IMR-90 (cell line): ENCODE measurements around the gene ADGRV1. TPM values are rescaled to one million over a fixed set of nuclear protein-coding genes. Genes with fewer than 3 reads are reported as not detected.
A peak's percentile ranks its signal among the peaks of the same experiment; 100 is the strongest.

Source experiments
- ATAC-seq: fragments of 200-7000 bp; cut with Tn5 transposase; 2 replicates; pipeline ENCODE4 v1.9.1; 2020; ENCODE audit warnings: low read depth, mild to moderate bottlenecking, moderate library complexity
- BruUV-seq: library from RNA; stranded (reverse); fragments of 400-500 nt; replicated peaks from 2 replicates; lab custom pipeline; 2021; lab: Mats Ljungman, UMichigan
- CTCF ChIA-PET: fragments of 300-600 bp; formaldehyde crosslinking; extraction: SDS; loops from one replicate; lab custom pipeline; 2021; ENCODE audit warnings: antibody characterized with exemption; lab: Yijun Ruan, JAX
- POLR2A ChIA-PET: fragments of 300-600 bp; sonication (Branson Sonifier 250); formaldehyde crosslinking; loops from one replicate; lab custom pipeline; 2022; ENCODE audit warnings: antibody characterized with exemption; ENCODE audit not compliant: unreplicated experiment; lab: Charles Lee
- DNase-seq: peaks from one replicate; pipeline ENCODE4 v3.0.0; 2013
- H2AFZ ChIP-seq: replicated peaks from 2 replicates; pipeline ENCODE3; 2013; ENCODE audit warnings: low read length, mild to moderate bottlenecking; ENCODE audit not compliant: poor library complexity
- H2AK5ac ChIP-seq: 2 replicates; pipeline ENCODE4 v1.6.1; 2013; ENCODE audit warnings: low read depth, low read length, inconsistent platforms
- H2AK9ac ChIP-seq: replicated peaks from 2 replicates; pipeline ENCODE3; 2013; ENCODE audit warnings: mild to moderate bottlenecking, low read depth, low read length, moderate library complexity; ENCODE audit not compliant: poor library complexity
- H2BK120ac ChIP-seq: 2 replicates; pipeline ENCODE4 v1.6.1; 2013; ENCODE audit warnings: low read depth, low read length, inconsistent platforms
- H2BK15ac ChIP-seq: 3 replicates; pipeline ENCODE4 v1.6.1; 2013; ENCODE audit warnings: low read depth, low read length, inconsistent platforms
- H2BK20ac ChIP-seq: 2 replicates; pipeline ENCODE4 v1.6.1; 2013; ENCODE audit warnings: low read depth, mild to moderate bottlenecking, inconsistent platforms, low read length, moderate library complexity
- H2BK5ac ChIP-seq: 2 replicates; pipeline ENCODE4 v1.6.1; 2013; ENCODE audit warnings: mild to moderate bottlenecking, low read depth, low read length, inconsistent platforms; ENCODE audit not compliant: poor library complexity, severe bottlenecking
- H3K14ac ChIP-seq: replicated peaks from 2 replicates; pipeline ENCODE4 v1.6.1; 2013; ENCODE audit warnings: low read depth, low read length, inconsistent platforms
- H3K18ac ChIP-seq: 2 replicates; pipeline ENCODE4 v1.6.1; 2013; ENCODE audit warnings: low read depth, low read length, control low read depth
- H3K23ac ChIP-seq: 2 replicates; pipeline ENCODE4 v1.6.1; 2013; ENCODE audit warnings: low read depth, low read length, inconsistent platforms
- H3K27ac ChIP-seq: 2 replicates; pipeline ENCODE4 v1.5.1; 2013; ENCODE audit warnings: mild to moderate bottlenecking, control low read depth, low read length; ENCODE audit not compliant: insufficient read depth
- H3K27me3 ChIP-seq: 2 replicates; pipeline ENCODE4 v1.6.1; 2013; ENCODE audit warnings: low read length; ENCODE audit not compliant: control insufficient read depth, insufficient read depth
- H3K36me3 ChIP-seq: 2 replicates; pipeline ENCODE4 v1.6.1; 2013; ENCODE audit warnings: low read length, mixed read lengths; ENCODE audit not compliant: control insufficient read depth, insufficient read depth
- H3K4ac ChIP-seq: 2 replicates; pipeline ENCODE4 v1.6.1; 2013; ENCODE audit warnings: low read depth, low read length, inconsistent platforms
- H3K4me1 ChIP-seq: 2 replicates; pipeline ENCODE4 v1.6.1; 2013; ENCODE audit warnings: low read length, mixed read lengths; ENCODE audit not compliant: control insufficient read depth, insufficient read depth
- H3K4me2 ChIP-seq: 2 replicates; pipeline ENCODE4 v1.6.1; 2013; ENCODE audit warnings: low read depth, mild to moderate bottlenecking, control low read depth, low read length, moderate library complexity
- H3K4me3 ChIP-seq: 2 replicates; pipeline ENCODE4 v1.5.1; 2013; ENCODE audit warnings: low read depth, mild to moderate bottlenecking, control low read depth, low read length, moderate library complexity; ENCODE audit not compliant: insufficient read depth
- H3K56ac ChIP-seq: 2 replicates; pipeline ENCODE4 v1.6.1; 2013; ENCODE audit warnings: low read length, inconsistent platforms; ENCODE audit not compliant: insufficient read depth; ENCODE audit errors: extremely low read depth
- H3K79me1 ChIP-seq, 2 experiments: 2 replicates each; pipeline ENCODE4 v1.6.1; 2013; ENCODE audit warnings: low read length in 2 of 2, inconsistent platforms in 1 of 2, low read depth in 1 of 2
- H3K9ac ChIP-seq: 2 replicates; pipeline ENCODE4 v1.6.1; 2013; ENCODE audit warnings: low read depth, low read length, control low read depth
- H3K9me1 ChIP-seq: 2 replicates; pipeline ENCODE4 v1.6.1; 2013; ENCODE audit warnings: low read length, inconsistent platforms; ENCODE audit not compliant: insufficient read depth
- H3K9me3 ChIP-seq: 2 replicates; pipeline ENCODE4 v1.6.1; 2013; ENCODE audit warnings: low read length; ENCODE audit not compliant: control insufficient read depth, insufficient read depth
- H4K20me1 ChIP-seq: 2 replicates; pipeline ENCODE4 v1.6.1; 2013; ENCODE audit warnings: low read length, inconsistent platforms; ENCODE audit not compliant: insufficient read depth
- H4K5ac ChIP-seq: 2 replicates; pipeline ENCODE4 v1.6.1; 2013; ENCODE audit warnings: mild to moderate bottlenecking, low read depth, low read length, control low read depth
- H4K8ac ChIP-seq, 2 experiments: 2 replicates each; pipeline ENCODE4 v1.6.1; 2013; ENCODE audit warnings: low read depth in 2 of 2, low read length in 2 of 2, control low read depth in 1 of 2, inconsistent platforms in 1 of 2
- H4K91ac ChIP-seq: 2 replicates; pipeline ENCODE4 v1.6.1; 2013; ENCODE audit warnings: low read depth, low read length, inconsistent platforms; ENCODE audit not compliant: insufficient read depth
- CEBPB ChIP-seq: IDR thresholded peaks from 2 replicates; pipeline ENCODE4 v1.6.1; 2012; ENCODE audit warnings: low read depth, low read length, improper control_type of control experiment
- MAZ ChIP-seq: IDR thresholded peaks from 2 replicates; pipeline ENCODE4 v1.6.1; 2012; ENCODE audit warnings: low read depth, mild to moderate bottlenecking, low read length, improper control_type of control experiment, moderate library complexity, borderline replicate concordance
- MXI1 ChIP-seq: IDR thresholded peaks from 2 replicates; pipeline ENCODE4 v1.6.1; 2012; ENCODE audit warnings: low read depth, mild to moderate bottlenecking, low read length, moderate library complexity, borderline replicate concordance
- NFE2L2 ChIP-seq: fragments of 150-350 bp; IDR thresholded peaks from 2 replicates; pipeline ENCODE4 v1.6.1; 2016; ENCODE audit warnings: low read depth, mild to moderate bottlenecking, low read length
- RAD21 ChIP-seq: IDR thresholded peaks from 2 replicates; pipeline ENCODE4 v1.6.1; 2012; ENCODE audit warnings: low read length, improper control_type of control experiment
- RFX5 ChIP-seq: IDR thresholded peaks from 2 replicates; pipeline ENCODE4 v1.8.0; 2012; ENCODE audit warnings: low read depth, mild to moderate bottlenecking, low read length, moderate library complexity
- SMC3 ChIP-seq: fragments of 150-350 bp; IDR thresholded peaks from 2 replicates; pipeline ENCODE4 v1.6.1; 2016; ENCODE audit warnings: low read depth, mild to moderate bottlenecking, antibody characterized with exemption, low read length, moderate library complexity
- WGBS, 2 experiments: methylation state at CpG; one replicate each; pipeline versions ENCODE4 v1.1.5 to v1.1.7; 2013; ENCODE audit warnings: missing lambda C conversion rate in 2 of 2; ENCODE audit not compliant: insufficient read length in 1 of 2; ENCODE audit errors: extremely low coverage in 2 of 2; 5-methylcytosine and 5-hydroxymethylcytosine counted together
- dilution Hi-C: fragments of 300-500 bp; cut with HindIII; formaldehyde crosslinking; loops from one replicate; pipeline ENCODE4 v1.14.3; 2018; ENCODE audit warnings: low sequenced_read_pairs; ENCODE audit not compliant: unreplicated experiment
- in situ Hi-C: fragments of 300-500 bp; cut with MboI; formaldehyde crosslinking; loops from 3 replicates; pipeline ENCODE4 v1.14.3; 2019; ENCODE audit warnings: low sequenced_read_pairs, inconsistent platforms, mixed read lengths
- intact Hi-C: fragments of 100-400 bp; cut with micrococcal nuclease; formaldehyde crosslinking; loops from 2 replicates; pipeline ENCODE4 v1.10.0; 2022
- polyA plus RNA-seq, 3 experiments: library from polyadenylated mRNA; depleted of rRNA; stranded (reverse); fragments of >200 nt; gene quantifications; 2 replicates each; pipeline ENCODE4 v1.2.3, GENCODE V29; 2012; ENCODE audit warnings: low replicate concordance in 1 of 3
- total RNA-seq: library from RNA; depleted of rRNA; stranded (reverse); fragments of >200 nt; gene quantifications from 2 replicates; pipeline ENCODE4 v1.2.3, GENCODE V29; 2012
- TF ChIP-seq, protein P1 (sequence below): conservative IDR thresholded peaks from 2 replicates; pipeline ENCODE4 v1.5.1; 2012; ENCODE audit warnings: mild to moderate bottlenecking, low read depth, low read length, improper control_type of control experiment

The ADGRV1 gene
- total and polyA plus RNA-seq, 2 of the 4 experiments (the other 2 are of a cell fraction), result under 0.01 TPM; not detected in 1

DNA sequence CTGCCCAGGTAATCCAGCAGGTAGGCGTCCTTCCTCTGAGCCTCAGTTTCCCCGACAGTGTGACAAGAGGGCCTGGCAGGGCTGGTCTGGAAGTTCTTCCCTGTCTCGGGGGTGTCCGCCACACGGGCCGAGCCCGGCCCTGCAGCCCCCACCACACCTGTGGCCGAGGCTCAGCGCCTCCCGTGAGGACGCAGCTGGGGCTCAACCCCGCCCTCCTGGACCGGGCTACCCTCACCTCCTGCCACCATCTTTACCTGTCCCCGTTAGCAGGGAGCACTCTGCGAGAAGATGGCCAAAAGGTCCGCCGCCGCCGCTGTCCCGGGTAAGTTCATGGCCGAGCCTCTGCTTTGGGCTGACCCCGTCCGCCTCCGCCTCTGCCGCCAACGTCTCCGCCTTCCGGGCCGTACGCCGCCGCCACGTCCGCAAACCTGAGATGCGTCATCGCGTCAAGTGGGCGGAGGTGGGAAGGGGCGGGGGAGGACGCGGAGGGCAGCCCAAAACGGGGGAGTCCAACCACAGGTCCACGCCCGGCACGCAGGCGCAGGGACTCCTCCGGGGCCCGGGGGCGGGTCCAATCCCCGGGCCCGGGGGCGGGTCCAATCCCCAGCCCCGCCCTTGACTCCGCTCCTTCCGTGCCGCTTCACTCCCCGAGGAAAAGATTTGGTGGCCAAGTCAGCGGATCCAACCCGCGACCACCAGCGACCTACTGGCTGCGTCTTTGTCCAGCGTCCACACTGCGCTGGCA, 29.2 kb upstream of the ADGRV1 start, which contains the start of gene LYSMD3 (continued):
- TF ChIP-seq SMC3 (no peak), RFX5 (no peak)

DNA sequence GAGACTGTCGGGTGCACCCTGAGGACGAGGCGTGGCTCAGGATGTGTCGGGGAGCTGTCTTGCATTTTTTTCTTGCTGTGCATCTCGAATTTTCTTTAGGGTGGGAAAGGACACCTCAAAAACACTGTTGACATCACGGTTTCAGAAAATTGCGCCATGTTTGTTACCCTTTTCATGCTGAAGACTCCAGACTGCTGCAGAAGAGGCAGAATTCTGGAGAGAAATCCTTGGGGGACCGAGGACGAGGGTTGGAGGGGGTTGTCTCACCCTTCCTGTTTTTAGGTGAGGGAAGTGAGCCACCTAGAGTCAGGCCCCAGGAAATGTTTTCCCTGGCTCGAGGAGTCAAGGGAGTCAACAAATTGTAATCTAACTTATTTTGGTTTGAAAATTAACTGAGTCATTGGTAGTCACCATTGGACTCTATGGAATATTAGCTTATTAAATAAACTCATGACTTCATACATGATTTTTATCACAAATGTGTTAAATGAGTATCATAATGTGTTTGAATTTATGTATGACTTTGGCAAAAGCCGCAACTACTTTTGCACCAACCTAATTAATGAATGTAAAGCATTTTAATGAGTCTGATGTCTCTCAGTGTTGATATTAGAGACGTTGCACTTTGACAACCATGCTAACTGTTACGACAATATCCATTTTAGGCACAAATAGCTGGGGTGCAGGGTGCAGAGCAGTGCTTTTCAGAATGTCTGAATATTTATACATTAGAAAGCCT, 28.5 kb upstream of the ADGRV1 start:
- no TSS peak for BruUV-seq
- Histone ChIP-seq H3K56ac (peak overlapping the region; percentile 96), H2BK15ac (peak overlapping the region; percentile 17; the same call in 1 of the 3 replicates), H4K5ac (peak overlapping the region; percentile 94), H2BK5ac (peak overlapping the region; percentile 87), H4K8ac (peak overlapping the region; percentile 56 to 93), H2BK20ac (no peak overlapping the region), H3K9me1 (no peaks in the 10 kb centered on the region), H3K9ac (peak overlapping the region; percentile 96), H3K23ac (peak overlapping the region; percentile 95), H2AK9ac (peak overlapping the region; percentile 93), H3K4me2 (peak overlapping the region; percentile 88), H2AFZ (peak overlapping the region; percentile 100), H3K18ac (peak overlapping the region; percentile 92), H3K36me3 (peaks cover under 1% of the 10 kb centered on the region; the same call in 1 of the 2 replicates), H2AK5ac (peak overlapping the region; percentile 79; the same call in 1 of the 2 replicates), H3K4ac (peak overlapping the region; percentile 94), H2BK120ac (peak overlapping the region; percentile 56), H3K27ac (peak overlapping the region; percentile 92), H3K79me1 (peaks cover 8 to 16% of the 10 kb centered on the region in 2 experiments; a peak in 3 of 4 replicates), H3K4me3 (peak overlapping the region; percentile 97), H3K4me1 (no peaks in the 10 kb centered on the region), H3K9me3 (no peaks in the 10 kb centered on the region), H3K27me3 (peaks cover 7% of the 10 kb centered on the region; the same call in 1 of the 2 replicates), H4K20me1 (peaks cover 2% of the 10 kb centered on the region; the same call in 1 of the 2 replicates), H4K91ac (peak overlapping the region; percentile 81), H3K14ac (peak overlapping the region; percentile 98)
- DNase-seq (peak; percentile 82), ATAC-seq (peak; percentile 74)
- TF ChIP-seq NFE2L2 (peak; percentile 35; the same call in 1 of the 2 replicates), MXI1 (no peak), RAD21 (peak; percentile 83), CEBPB (peak; percentile 44; the same call in 1 of the 2 replicates), SMC3 (peak; percentile 64), MAZ (no peak)
- TF ChIP-seq, protein P1, sequence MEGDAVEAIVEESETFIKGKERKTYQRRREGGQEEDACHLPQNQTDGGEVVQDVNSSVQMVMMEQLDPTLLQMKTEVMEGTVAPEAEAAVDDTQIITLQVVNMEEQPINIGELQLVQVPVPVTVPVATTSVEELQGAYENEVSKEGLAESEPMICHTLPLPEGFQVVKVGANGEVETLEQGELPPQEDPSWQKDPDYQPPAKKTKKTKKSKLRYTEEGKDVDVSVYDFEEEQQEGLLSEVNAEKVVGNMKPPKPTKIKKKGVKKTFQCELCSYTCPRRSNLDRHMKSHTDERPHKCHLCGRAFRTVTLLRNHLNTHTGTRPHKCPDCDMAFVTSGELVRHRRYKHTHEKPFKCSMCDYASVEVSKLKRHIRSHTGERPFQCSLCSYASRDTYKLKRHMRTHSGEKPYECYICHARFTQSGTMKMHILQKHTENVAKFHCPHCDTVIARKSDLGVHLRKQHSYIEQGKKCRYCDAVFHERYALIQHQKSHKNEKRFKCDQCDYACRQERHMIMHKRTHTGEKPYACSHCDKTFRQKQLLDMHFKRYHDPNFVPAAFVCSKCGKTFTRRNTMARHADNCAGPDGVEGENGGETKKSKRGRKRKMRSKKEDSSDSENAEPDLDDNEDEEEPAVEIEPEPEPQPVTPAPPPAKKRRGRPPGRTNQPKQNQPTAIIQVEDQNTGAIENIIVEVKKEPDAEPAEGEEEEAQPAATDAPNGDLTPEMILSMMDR, result peak; percentile 90
- intact Hi-C loops (loop anchor here (1.0 to 2.0 kb wide), 4 partner anchors 56 to 265 kb away; partner anchors contain the start of genes MBLAC2 and POLR3G), in situ Hi-C loops (loop anchor here (10.0 kb wide), 1 partner anchor 95 kb away; no protein-coding TSS in a partner anchor), dilution Hi-C loops (no loop called here)
- WGBS, 2 experiments, result no CpG with 5 or more reads among the region's 13 CpGs
- ChIA-PET POLR2A (no interaction called here), CTCF (interaction anchor here (0.6 to 1.2 kb wide), 4 partner anchors 53 to 1606 kb away, joined by 3 to 4 read pairs (median 3); no protein-coding TSS in a partner anchor)
